Measurements from ENCODE around the gene AOPEP.

AOPEP gene

GRCh38 chr9:94808926-94809700 lies 82.6 kb downstream of the AOPEP start:
- H3K9me3 ChIP-seq (ENCODE audit: control insufficient read depth, low read length): no peaks in the 10 kb centered on the region
- no peaks in the 10 kb centered on the region for H3K36me3 ChIP-seq (ENCODE audit: control insufficient read depth, insufficient read depth, low read length)
- H3K27ac ChIP-seq: no peak overlapping the region
- H3K4me1 ChIP-seq: peaks cover 9% of the 10 kb centered on the region
- no peaks in the 10 kb centered on the region for H3K79me2 ChIP-seq
- H3K4me3 ChIP-seq (ENCODE audit: low read depth, low read length): no peak overlapping the region
- H3K4me2 ChIP-seq (ENCODE audit: low read length): no peak overlapping the region
- no peaks in the 10 kb centered on the region for H3K27me3 ChIP-seq (ENCODE audit: control insufficient read depth, insufficient read depth, low read length)
- H3K9ac ChIP-seq: no peak overlapping the region
- no peak for TF ChIP-seq CTCF (IDR thresholded peaks at IDR 0.05)
- no peak overlapping the region for H2AFZ ChIP-seq

GRCh38 chr9:94809778-94810177 lies 83.3 kb downstream of the AOPEP start:
- no peaks in the 10 kb centered on the region for H3K9me3 ChIP-seq (ENCODE audit: control insufficient read depth, low read length)
- no peaks in the 10 kb centered on the region for H3K27me3 ChIP-seq (ENCODE audit: control insufficient read depth, insufficient read depth, low read length)
- no peaks in the 10 kb centered on the region for H3K36me3 ChIP-seq (ENCODE audit: control insufficient read depth, insufficient read depth, low read length)
- H3K27ac ChIP-seq: no peak overlapping the region
- no peak overlapping the region for H3K9ac ChIP-seq
- H3K4me1 ChIP-seq: peaks cover 9% of the 10 kb centered on the region
- no peak overlapping the region for H2AFZ ChIP-seq
- no peak overlapping the region for H3K4me2 ChIP-seq (ENCODE audit: low read length)
- no peak overlapping the region for H3K4me3 ChIP-seq (ENCODE audit: low read depth, low read length)
- no peak for TF ChIP-seq CTCF (IDR thresholded peaks at IDR 0.05)
- H3K79me2 ChIP-seq: no peaks in the 10 kb centered on the region

GRCh38 chr9:94811074-94811473 lies 84.6 kb downstream of the AOPEP start:
- no peaks in the 10 kb centered on the region for H3K9me3 ChIP-seq (ENCODE audit: control insufficient read depth, low read length)
- H3K4me3 ChIP-seq (ENCODE audit: low read depth, low read length): no peak overlapping the region
- H3K79me2 ChIP-seq: no peaks in the 10 kb centered on the region
- H3K36me3 ChIP-seq (ENCODE audit: control insufficient read depth, insufficient read depth, low read length): no peaks in the 10 kb centered on the region
- H3K9ac ChIP-seq: no peak overlapping the region
- H2AFZ ChIP-seq: no peak overlapping the region
- H3K4me1 ChIP-seq: peaks cover 3% of the 10 kb centered on the region
- no peak overlapping the region for H3K4me2 ChIP-seq (ENCODE audit: low read length)
- TF ChIP-seq CTCF (IDR thresholded peaks at IDR 0.05): no peak
- H3K27ac ChIP-seq: no peak overlapping the region
- no peaks in the 10 kb centered on the region for H3K27me3 ChIP-seq (ENCODE audit: control insufficient read depth, insufficient read depth, low read length)

- Histone ChIP-seq H3K36me3 (ENCODE audit: control insufficient read depth, insufficient read depth, low read length) (no peaks in the 10 kb centered on the region), H3K9me3 (ENCODE audit: control insufficient read depth, low read length) (no peaks in the 10 kb centered on the region), H3K4me1 (peaks cover 3% of the 10 kb centered on the region), H3K79me2 (no peaks in the 10 kb centered on the region), H3K27me3 (ENCODE audit: control insufficient read depth, insufficient read depth, low read length) (no peaks in the 10 kb centered on the region), H2AFZ (no peak overlapping the region), H3K27ac (no peak overlapping the region), H3K4me2 (ENCODE audit: low read length) (no peak overlapping the region), H3K9ac (no peak overlapping the region), H3K4me3 (ENCODE audit: low read depth, low read length) (no peak overlapping the region)
- TF ChIP-seq CTCF (IDR thresholded peaks at IDR 0.05): no peak
Observed at GRCh38 chr9:94812343-94812742, 85.8 kb downstream of the AOPEP start.

- Histone ChIP-seq H2AFZ (no peak overlapping the region), H3K9ac (no peak overlapping the region), H3K4me1 (peaks cover 3% of the 10 kb centered on the region), H3K4me3 (ENCODE audit: low read depth, low read length) (no peak overlapping the region), H3K36me3 (ENCODE audit: control insufficient read depth, insufficient read depth, low read length) (no peaks in the 10 kb centered on the region), H3K27me3 (ENCODE audit: control insufficient read depth, insufficient read depth, low read length) (no peaks in the 10 kb centered on the region), H3K9me3 (ENCODE audit: control insufficient read depth, low read length) (no peaks in the 10 kb centered on the region), H3K4me2 (ENCODE audit: low read length) (no peak overlapping the region), H3K27ac (no peak overlapping the region), H3K79me2 (no peaks in the 10 kb centered on the region)
- TF ChIP-seq CTCF (IDR thresholded peaks at IDR 0.05): no peak
Observed at GRCh38 chr9:94813379-94813778, 86.9 kb downstream of the AOPEP start.
